ACHN (cell line): ENCODE measurements around the gene SLC3A2.
"Not testable (repeated sequence)": the region's sequence is repeated elsewhere in the genome, so short reads cannot be mapped to it uniquely, and the experiment has no call there.

Experiments
- DNase-seq: peaks from one replicate; pipeline ENCODE4 v3.0.0-alpha.2; 2015
- in situ Hi-C: cut with HindIII; loops from 2 replicates; pipeline ENCODE4 v1.10.0; 2017; ENCODE audit warnings: low sequenced_read_pairs, low pct_ligation_motif_present, low pct_unique_long_range_greater_than_20kb

SLC3A2 gene

GRCh38 chr11:62922189-62922589 is 41.5 kb downstream of the SLC3A2 start:
- in situ Hi-C loops: no loop called here
- DNase-seq: no peak

DNA sequence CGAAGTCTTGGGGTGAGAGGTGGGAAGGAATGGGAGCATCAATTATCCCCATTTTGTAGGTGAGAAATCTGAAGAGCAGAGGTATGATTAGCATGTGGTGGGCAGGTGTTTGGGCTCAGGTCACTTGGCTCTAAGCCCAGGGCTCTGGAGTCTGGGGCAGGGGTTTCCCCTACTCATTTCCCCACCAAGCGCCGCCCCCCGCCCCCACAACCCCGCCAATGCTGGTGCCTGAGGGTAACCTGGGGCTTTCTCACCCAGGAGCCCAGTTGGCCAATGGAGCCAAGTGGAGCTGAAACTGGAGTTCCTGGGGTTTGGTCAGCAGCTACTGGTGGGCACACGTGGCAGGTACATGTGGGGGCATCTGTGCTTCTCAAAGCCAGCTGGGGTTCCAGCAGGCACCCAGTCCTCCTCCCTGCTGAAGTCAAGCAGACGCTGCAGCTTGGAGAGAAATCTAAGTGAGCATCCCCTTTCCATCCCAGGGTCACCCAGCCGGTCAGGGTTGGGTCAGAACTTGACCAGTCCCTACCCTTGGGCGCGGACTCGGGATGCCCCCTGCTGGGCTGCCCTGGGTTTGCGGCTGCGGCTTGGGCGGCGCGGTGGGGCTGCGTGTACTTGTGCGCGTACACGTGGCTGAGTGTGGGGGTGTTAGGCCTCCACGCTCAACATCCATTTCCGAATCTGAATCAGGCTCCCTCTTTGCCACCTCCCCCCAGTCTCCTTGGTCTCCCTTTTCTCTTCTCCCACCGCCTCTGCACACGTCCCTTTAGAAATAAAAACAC is 42.1 kb downstream of the SLC3A2 start:
- no peak for DNase-seq

GRCh38 chr11:62923601-62924411 is 43.1 kb downstream of the SLC3A2 start:
- no peak for DNase-seq
- in situ Hi-C loops: no loop called here

More for the DNA sequence above, 42.1 kb downstream of the SLC3A2 start:
- in situ Hi-C loops: no loop called here

GRCh38 chr11:62925308-62925707 is 44.6 kb downstream of the SLC3A2 start:
- DNase-seq: no peak
- in situ Hi-C loops: no loop called here

DNA sequence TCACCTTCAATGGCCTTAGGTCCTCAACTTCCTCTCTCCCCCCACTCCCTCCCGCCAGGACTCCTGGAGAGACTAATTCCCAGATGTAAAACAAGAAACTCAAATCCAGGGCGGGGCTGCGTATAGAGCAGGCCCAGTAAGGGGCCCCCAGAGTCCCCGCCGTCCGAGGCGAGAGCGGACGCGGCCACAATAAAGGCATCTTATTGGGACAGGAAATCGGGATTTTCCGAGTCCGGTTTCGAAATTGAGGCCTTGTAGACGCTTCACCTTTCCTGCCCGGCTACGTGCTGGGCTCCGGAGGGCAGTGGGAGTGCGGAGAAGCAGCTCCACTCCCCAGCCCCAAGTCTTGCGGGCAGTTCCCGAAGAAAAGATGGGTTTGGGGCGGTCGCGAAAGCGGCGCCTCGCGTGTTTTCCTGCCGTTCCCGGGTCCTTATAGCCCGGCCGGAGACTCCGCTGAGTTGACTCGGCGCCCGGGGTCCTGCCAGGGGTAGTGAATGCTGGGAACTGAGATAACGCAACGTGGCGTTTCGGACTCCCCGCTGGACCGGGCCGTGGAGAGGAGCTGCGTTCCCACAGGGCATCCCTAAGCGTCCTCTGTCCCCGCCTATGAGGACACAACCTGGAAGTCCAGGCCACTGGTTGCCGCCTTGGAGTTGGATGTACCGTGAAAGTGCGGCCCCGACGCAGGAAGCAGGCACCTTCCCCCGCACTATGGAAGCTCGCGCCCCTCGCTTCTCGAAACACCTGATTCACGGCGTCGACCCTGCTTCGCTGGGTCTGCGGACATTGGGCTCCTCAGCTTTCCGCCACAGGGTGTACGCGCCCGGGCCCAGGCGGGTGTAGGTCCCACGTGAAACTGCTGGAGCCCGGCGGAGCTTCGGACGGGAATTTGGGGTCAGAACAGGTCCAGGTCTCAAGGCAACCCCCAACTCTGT is 45.3 kb downstream of the SLC3A2 start:
- DNase-seq: no peak
- in situ Hi-C loops: no loop called here

GRCh38 chr11:62926680-62927455 is 46.2 kb downstream of the SLC3A2 start:
- in situ Hi-C loops: no loop called here
- no peak for DNase-seq

- in situ Hi-C loops: no loop called here
- no peak for DNase-seq
These were observed 47.3 kb downstream of the SLC3A2 start for GRCh38 chr11:62928011-62928410.

GRCh38 chr11:62930157-62930556 is 49.5 kb downstream of the SLC3A2 start:
- in situ Hi-C loops: no loop called here
- DNase-seq: no peak

DNA sequence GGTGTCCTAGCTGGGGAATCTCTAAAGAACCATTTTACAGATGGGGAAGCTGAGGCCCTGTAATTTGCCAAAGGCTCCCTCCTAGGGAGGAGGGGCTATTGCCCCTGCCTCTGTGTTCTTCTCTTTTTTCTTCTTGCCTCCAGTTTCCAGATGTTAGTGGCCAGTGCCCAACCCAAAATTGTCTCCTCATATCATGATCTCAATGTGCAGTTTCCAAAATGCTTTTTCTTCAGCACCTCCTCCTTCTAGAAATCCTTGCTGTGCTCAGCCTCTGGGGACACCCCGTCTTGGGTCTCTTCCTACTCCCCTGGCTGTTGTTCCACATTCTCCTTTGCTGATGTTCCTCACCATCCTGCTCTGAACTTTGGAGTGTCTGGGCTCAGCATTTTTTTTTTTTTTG is 50.0 kb downstream of the SLC3A2 start:
- no peak for DNase-seq
- in situ Hi-C loops: no loop called here

GRCh38 chr11:62931499-62932278 is 51.0 kb downstream of the SLC3A2 start:
- in situ Hi-C loops: no loop called here
- no peak for DNase-seq

- DNase-seq: no peak
- in situ Hi-C loops: no loop called here
These were observed 52.6 kb downstream of the SLC3A2 start for GRCh38 chr11:62933285-62933684.

- DNase-seq: no peak
- in situ Hi-C loops: no loop called here
These were observed 53.2 kb downstream of the SLC3A2 start for GRCh38 chr11:62933750-62934495.

GRCh38 chr11:62934496-62934785 is 53.7 kb downstream of the SLC3A2 start:
- in situ Hi-C loops: no loop called here
- DNase-seq: no peak

- in situ Hi-C loops, DNase-seq: not testable (repeated sequence)
These were observed 56.8 kb downstream of the SLC3A2 start for GRCh38 chr11:62937528-62937927.
